NCI-H128 (cell line): ENCODE data around the gene WDPCP.
"Not testable (repeated sequence)": the region's sequence is repeated elsewhere in the genome, so short reads cannot be mapped to it uniquely, and the experiment has no call there.

Experiments
- DNase-seq: peaks from one replicate; lab custom pipeline; 2025; ENCODE audit not compliant: unreplicated experiment; lab: John Stamatoyannopoulos, UW

WDPCP gene, protein sequence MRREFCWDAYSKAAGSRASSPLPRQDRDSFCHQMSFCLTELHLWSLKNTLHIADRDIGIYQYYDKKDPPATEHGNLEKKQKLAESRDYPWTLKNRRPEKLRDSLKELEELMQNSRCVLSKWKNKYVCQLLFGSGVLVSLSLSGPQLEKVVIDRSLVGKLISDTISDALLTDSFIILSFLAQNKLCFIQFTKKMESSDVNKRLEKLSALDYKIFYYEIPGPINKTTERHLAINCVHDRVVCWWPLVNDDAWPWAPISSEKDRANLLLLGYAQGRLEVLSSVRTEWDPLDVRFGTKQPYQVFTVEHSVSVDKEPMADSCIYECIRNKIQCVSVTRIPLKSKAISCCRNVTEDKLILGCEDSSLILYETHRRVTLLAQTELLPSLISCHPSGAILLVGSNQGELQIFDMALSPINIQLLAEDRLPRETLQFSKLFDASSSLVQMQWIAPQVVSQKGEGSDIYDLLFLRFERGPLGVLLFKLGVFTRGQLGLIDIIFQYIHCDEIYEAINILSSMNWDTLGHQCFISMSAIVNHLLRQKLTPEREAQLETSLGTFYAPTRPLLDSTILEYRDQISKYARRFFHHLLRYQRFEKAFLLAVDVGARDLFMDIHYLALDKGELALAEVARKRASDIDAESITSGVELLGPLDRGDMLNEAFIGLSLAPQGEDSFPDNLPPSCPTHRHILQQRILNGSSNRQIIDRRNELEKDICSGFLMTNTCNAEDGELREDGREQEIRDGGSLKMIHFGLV

DNA sequence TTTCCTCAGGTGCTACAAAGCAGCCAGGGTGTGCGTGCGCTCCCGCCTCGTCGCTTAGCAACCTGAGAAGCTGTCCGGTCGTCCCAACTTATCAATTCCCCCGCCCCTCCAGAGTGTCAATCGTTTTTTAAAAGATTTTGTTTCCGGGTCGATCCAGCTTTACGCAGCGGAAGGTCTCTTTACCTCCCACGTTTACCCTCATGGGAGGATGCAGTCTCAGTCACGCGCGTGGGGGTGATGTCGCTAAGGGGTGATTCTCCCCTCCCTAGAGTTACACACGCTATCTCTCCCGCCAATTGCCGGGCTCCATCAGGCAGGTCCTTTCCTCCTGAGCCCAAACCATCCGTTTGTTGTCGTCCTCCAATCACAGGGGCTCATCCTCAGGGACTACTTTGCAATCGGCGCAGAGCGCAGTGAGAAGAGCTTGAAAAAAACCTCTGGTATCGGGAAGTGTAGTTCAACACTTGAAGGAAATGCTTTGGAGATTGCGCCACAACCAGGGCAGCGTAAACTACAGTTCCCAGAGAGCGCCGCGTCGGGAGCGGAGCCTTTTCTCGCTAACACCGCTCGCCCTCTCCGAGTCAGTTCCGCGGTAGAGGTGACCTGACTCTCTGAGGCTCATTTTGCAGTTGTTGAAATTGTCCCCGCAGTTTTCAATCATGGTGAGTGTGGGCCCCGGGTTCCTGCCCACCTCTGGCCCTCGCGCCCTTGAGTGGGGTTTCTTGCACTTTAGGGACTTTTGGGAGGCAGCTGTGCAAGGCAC is at the start of gene WDPCP, which contains the start of gene MDH1:
Gene WDPCP, minus strand, starts transcription at position 93 of the 763 bp plus-strand sequence. CDS start 206 bp downstream, outside the sequence.
Gene MDH1, plus strand, starts transcription at position 579 of the 763 bp plus-strand sequence. Its CDS starts 81 bp downstream, at position 660.
- DNase-seq = peak; percentile 93

DNA sequence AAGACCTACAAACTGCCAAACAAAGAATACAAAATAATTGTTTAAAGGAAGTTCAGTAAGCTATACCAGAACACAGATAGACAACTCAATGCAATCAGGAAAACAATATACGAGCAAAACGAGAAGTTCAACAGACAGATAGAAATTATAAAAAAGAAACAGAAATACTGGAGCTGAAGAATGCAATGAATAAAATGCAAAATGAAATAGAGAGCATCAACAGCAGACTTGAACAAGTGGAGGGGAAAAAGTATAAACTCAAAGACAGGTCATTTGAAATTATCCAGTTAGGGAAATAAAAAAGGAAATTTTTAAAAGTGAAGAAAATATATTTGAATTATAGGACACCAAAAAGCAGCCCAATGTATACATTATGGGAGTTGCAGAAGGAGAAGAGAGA is 44.1 kb upstream of the WDPCP start:
- DNase-seq = no peak

DNA sequence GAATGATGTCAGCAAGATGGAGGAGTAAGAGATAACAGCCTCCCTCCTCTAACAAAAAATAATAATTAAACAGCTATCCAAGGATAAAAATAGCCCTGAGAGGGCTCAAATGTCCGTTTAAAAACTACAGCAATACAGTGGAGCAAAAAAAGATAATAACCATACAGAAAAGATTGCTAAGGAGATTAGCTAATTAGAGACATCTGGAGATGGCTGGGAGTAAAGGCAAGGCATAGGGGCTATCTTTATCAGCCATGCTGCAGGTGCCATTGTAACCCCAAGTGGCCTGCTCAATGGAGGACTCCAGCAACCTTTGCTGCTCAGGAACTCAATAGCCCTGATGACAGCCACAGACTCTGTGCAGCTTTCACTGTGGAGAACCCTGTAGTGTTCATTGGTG is 43.2 kb upstream of the WDPCP start:
- no peak for DNase-seq

DNA sequence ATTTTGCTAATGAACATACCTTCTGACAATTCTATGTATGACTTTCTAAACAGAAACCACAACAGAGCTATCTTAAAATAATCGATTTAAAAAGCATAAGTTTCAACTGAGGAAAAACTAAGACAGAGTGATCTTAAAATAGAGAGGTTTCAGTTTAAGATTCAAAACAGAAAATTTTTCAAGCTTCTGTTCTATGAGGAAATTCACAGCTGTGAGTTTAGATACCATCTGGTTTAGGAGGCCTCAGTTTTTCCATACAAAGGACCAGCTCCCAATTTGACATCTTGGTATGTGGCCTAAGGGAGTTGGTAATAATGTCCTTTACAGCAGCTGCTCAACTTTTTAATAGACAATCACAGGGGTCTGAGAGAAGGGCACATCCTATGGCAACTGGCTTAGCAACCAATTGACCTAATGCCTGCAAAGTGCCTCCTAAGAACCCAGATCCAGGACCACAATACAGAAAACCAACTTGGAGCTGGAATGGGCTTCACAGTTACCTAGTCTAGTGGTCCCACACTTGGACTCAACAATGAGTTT is 40.2 kb upstream of the WDPCP start:
- DNase-seq = no peak

DNA sequence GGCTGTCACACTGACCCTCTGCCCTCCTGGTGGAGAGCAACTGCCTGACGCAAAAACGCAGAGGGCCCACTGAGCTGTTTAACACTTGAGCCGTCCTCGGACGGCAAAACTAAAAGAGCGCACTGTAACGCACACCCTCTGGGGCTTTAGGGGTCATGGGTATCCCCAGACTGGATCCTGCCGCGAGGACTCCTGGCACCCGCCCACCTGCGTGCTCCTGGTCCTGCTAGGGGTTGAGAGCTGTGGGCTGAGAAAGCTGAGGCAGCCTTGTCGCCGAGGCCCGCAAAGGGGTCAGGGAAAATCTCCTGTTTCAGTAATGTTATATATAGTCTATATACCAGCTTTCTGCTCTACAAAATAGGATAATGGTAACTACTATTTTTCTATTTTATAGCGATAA is 39.6 kb upstream of the WDPCP start:
- DNase-seq = no peak

DNA sequence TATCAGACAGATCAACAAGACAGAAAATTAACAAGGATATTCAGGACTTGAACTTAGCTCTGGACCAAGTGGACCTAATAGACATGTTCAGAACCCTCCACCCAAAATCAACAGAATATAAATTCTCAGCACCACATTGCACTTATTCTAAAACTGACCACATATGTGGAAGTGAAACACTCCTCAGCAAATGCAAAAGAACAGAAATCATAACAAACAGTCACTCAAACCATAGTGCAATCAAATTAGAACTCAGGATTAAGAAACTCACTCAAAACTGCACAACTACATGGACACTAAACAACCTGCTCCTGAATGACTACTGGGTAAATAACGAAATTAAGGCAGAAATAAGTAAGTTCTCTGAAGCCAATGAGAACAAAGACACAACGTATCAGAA is 35.5 kb upstream of the WDPCP start:
- not testable (repeated sequence) for DNase-seq

DNA sequence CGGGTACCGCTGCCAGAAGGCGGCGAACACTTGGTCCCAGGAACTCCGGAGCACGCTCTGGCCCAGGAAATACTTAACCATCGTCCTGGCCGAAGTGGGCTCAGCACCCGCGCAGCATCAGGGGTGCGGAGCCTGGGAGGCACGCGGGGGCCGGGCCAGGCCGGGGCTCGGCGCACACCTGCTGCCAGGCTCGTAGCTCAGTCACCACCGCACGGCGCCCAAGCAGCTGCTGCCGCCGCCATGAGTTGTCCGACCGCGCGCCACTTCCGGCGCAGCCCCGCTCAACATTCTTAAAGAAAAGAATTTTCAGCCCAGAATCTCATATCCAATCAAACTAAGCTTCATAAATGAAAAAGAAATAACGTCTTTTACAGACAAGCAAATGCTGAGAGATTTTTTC is 34.5 kb upstream of the WDPCP start:
- no peak for DNase-seq

DNA sequence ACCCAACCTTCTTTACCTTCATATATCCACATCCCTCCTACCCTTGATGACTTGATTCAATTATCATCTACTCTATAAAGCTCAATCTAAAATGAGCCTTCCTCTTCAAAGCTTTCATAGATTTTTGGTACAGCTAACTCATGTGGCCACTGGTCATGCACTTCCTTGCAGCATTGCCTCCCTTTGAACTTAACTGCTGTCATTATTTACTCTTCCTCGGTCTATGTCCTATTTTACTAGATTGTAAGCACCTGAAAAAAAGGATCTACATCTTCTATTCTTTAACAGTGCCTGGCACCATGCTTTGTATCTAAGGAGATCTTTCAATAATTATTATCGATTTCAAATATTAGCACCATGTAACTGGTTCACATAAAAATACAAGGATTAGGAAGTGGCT is 31.1 kb upstream of the WDPCP start:
- no peak for DNase-seq

DNA sequence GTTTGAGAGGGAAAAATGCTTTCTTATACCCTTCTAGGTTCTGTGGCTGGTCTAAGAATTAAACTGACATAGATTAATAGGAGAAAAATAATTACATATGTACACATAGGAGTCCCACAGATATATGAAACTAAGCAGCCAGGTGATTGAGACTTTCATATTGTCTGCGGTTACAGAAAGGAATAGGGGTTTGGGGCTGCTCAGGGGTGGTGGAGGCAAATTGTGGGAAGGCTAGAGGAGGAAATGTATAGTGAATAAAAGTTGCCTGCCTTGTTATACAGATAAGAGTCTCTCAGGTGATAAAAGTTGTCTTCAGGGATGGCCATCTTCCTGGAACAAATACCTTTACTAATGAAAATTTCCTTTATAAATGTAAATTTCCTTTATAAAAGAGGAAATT is 29.1 kb upstream of the WDPCP start:
- DNase-seq = no peak

DNA sequence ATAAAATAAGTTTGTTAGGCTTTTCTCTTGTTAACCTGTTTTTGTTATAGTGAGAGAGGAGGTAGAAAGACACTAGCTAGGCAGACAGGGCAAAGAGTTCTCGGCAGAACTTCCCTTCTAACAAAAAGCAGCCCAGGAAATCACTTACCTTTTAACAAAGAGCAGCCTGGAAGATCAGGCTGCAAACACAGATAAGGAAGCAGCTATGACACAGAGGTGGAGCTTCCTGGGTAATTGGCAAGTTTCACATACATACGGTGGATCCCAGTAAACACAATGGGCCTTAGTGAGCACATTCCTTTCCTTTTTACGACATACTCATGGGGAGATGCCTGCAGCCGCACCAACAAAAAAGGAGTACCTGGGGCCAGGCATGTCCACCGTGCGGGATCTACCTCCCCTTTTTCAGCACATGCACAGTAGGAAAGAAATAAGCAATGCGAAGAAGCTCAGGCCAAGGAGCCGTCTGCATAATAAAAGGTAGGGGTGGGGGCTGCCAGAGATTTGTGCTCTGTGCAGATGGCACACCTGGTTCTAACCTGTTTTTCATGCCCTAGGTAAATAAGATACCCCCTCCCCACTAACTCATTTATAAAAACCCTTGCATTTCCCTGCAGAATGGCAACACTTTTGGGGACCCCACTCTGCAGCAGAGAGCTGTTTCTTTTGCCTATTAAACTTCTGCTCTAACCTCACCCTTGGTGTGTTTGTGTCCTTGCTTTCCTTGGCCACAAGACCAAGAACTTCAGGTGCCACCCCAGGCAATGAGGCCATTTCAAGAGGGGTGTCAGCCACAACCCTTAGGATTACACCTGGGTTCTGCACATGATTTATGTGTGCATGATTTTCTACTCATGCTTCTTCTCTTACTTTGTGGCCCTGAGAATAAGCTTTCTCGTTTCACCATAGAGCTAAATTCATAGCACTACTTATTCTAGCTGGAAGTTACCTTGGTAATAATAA is 27.0 kb upstream of the WDPCP start:
- no peak for DNase-seq

DNA sequence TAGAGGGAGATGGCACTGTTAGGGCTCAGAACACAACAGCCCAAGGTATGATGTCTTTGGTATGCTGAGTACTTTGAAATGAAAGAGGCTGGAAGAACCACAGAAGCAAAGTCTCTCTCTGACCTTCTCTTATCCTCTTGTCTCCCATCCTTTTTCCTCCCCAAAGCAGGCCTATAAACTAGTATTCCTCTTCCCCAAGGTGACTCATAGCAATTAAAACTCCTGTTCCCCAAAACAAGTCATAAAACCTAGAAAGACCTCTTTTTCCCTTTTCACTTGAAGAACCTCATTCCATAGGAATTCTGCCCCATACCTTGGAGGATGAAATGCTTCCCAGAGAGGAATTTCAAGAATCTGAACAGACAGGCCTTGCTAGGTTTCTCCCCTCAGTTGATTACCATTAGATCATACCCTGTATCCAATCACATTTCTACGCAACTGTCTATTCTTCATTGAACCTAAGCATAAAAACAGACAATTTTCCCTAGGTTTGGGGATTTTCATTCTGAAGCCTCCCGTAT is 26.2 kb upstream of the WDPCP start:
- no peak for DNase-seq

DNA sequence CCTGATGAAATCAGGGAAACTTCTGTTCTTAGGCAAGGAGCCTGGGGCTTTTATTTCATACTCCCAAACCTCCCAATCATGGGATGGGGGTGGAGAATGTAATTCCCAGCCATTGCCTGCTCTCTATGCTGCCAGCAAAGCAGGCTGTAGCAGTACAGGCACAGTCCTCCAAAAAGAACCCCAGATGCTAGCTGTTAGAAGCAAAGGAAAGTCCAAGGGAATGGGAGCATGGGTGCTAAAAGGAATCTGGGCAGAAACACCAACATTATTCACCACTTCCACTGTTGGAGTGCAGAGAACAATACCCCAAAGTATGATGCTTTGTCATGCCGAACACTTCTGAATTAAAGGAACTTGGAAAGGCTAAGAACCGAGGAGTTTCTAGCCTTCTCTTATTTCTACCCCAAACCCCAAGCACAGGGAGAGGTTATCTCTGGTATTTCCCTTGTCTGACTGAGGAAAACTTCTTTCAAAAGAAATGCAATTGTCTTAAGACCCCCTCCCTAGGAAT is 25.2 kb upstream of the WDPCP start:
- DNase-seq = no peak

DNA sequence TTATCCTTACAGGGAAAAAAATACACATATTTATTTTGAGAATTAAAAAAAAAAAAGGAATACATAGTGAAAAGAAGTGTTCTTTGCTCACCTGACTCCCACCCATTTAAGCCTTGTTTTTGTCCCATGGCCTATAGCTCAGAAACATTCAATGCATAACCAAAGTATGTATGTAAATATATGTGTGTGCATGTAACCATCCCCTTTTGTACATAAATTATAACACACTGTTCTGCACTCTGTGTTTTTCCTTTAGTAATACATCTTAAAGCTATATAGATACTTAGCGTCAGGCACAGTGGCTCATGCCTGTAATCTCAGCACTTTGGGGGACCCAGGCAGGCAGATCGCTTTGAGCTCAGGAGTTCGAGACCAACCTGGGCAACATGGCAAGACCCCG is 22.2 kb upstream of the WDPCP start:
- DNase-seq = no peak

DNA sequence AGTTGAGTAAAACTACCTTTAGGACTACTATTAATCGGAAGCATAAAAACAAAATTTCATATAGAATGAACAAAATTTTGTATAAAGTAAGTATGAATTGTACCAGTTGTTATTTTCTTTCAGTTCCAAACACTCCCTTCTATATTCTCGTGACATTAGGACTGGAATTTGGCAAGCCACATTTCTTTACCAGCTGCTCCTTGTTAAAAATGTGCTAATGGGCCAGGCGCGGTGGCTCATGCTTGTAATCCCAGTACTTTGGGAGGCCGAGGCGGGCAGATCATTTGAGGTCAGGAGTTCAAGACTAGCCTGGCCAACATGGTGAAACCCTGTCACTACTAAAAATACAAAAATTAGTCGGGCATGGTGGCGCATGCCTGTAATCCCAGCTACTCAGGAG is 20.6 kb upstream of the WDPCP start:
- DNase-seq = not testable (repeated sequence)

DNA sequence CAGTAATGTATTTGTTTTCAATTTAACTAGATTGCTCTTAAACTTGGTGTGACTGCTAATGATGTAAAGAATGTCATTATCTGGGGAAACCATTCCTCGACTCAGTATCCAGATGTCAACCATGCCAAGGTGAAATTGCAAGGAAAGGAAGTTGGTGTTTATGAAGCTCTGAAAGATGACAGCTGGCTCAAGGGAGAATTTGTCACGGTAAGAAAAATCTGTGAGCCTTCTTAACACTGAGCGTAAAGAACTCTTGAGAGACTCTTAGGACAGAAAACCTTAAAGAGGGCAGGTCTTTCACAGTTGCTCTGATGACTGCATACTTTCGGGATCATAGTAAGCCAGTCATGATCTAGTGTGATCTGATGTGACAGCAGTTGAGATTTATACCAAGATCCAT is 16.4 kb upstream of the WDPCP start:
- DNase-seq = no peak

DNA sequence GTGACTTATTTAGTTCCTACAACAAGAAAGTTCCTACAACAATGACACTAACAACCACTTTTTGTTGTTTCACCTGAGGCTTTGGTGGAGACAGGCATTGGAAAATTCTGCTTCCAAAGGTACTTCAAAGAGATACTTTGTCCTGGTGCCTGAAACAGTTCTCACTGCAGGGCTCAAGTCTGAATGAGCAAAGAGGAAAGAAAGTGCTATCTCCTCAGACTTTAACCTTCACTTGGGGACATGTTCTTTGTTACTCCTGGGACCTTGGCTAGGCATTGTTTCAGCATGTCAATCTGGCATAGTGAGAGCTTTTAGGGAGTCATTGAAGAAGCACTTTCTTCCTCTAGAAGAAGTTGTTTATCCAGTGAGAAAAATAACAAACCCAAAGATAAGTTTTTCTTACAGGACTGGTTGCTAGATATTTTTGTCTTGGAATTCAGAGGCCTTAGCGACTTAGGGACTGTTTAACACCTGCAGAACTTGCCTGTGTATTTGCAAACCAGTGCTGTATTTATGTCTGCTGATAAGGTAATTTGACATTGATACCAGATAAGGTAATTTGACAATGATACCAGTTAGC is 12.7 kb upstream of the WDPCP start:
- no peak for DNase-seq

DNA sequence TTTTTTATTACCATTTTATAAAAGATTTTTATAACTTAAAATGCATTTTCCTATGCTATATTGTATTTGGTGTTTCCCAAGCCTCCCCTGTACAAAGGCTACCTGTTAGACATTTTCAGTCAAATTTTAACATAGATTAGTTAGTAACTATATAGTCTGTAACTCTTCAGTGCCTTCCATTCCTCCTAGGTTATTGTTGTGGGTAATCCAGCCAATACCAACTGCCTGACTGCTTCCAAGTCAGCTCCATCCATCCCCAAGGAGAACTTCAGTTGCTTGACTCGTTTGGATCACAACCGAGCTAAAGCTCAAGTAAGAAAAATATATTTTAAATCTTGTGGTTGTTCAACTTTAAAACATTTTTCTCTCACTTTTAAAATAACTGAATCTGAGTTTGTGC is 10.7 kb upstream of the WDPCP start:
- DNase-seq = no peak

DNA sequence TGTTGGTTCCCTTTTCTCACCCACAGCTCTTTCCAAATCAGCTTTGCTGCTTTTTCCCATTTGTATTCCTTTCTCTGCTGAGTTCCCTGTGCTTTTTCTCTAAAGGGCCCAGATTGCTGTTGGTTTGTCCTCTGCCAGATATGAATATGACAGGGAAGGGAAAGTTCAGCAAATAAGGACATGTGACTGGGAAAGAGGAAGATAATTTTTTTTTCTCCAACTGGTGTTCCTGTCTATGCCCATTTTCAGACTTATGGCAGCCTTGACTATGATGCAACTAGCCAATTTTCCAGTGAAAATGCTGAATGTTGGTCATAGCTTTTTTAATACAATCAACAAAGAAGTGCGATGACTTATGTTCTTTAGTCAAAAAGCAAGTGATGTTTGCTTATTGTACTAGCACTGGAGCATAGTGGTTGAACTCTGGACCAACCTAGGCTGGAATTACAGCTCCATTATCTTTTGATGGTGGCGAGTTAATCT is 8.2 kb upstream of the WDPCP start:
- no peak for DNase-seq

DNA sequence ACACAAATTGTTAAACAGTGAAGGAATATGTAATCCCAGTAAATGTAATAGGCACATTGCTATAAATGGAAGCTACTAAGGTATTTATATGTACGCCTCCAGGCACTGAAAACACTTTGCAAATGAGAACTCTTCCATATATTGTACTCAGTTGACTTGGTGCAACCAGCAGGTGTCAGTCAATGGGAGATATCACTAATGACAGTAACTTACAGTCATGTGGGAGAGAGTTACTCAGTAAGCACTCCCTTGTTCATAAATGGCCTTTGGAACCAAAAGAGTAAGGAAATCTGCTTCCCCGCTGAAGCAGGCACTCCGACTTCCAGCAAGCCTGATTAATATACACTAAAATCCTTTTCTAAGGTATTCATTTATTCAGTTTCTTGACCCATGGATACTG is 6.4 kb upstream of the WDPCP start:
- no peak for DNase-seq
